HG03139 (cell line): ENCODE measurements around the gene SPTLC3.

Experiments
- ATAC-seq: cut with Tn5 transposase; IDR thresholded peaks from one replicate; pipeline ENCODE4 v1.9.1; 2021; ENCODE audit not compliant: unreplicated experiment

The SPTLC3 gene

GRCh38 chr20:13130061-13130706 is 121.4 kb downstream of the SPTLC3 start:
- ATAC-seq, result no peak

DNA sequence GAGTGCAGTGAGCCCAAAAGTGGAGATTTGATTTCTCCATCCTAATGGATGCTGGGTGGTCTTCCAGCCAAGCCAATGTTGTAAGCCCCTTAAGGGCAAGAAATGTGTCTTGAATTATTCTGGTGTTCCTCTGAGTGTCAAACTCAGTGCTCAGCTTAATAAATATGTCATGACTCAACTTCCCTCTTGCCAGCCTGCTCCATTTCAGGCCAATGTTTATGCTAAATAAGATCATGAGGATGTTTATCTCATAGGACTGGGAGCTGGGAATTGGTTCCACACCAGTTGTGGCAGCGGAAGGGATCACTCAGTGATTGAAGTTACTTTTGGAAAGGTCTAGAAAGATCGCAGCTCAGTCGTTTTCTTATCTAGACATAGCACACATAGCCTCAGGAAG is 121.9 kb downstream of the SPTLC3 start:
- no peak for ATAC-seq

GRCh38 chr20:13131688-13132087 is 122.9 kb downstream of the SPTLC3 start:
- ATAC-seq, result no peak

DNA sequence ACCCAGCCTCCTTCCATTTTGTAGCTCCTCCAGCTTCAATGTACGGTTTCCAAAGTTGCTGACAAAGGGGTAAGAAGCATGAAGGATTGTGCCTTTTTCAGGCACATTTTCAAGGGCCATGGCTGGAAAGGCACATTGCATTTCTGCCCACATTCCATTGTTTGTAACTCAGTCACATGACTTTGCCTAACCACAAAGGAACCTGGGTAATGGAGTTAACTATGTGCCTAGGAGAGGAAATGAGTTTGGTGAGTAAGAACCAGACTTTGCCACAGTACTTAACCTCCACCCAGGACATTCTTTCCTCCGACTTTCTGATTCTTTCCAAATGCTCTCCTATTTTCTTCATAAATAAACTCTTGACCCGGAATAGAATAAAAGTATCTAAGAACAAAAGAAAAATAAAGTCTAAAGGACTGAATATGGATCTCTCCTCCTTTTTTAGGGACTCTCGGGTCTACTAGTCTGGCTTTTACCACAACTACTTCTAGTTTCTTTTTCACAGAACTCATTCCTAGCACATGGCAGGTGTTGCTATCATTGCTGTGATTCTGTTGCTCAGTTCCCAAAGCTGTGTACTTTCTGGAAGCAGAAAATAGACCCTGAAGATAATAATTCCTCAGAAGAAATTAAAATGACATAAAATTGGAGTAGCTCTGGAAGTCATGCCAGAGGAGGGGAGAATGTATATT is 130.8 kb downstream of the SPTLC3 start:
- ATAC-seq, result no peak

GRCh38 chr20:13140201-13140600 is 131.4 kb downstream of the SPTLC3 start:
- ATAC-seq, result no peak

GRCh38 chr20:13140775-13141174 is 132.0 kb downstream of the SPTLC3 start:
- ATAC-seq, result no peak

- ATAC-seq, result no peak
These were observed 132.8 kb downstream of the SPTLC3 start for GRCh38 chr20:13141546-13141945.

- ATAC-seq, result no peak
These were observed 133.4 kb downstream of the SPTLC3 start for GRCh38 chr20:13142143-13142542.

GRCh38 chr20:13147071-13147963 is 138.5 kb downstream of the SPTLC3 start:
- ATAC-seq, result no peak

DNA sequence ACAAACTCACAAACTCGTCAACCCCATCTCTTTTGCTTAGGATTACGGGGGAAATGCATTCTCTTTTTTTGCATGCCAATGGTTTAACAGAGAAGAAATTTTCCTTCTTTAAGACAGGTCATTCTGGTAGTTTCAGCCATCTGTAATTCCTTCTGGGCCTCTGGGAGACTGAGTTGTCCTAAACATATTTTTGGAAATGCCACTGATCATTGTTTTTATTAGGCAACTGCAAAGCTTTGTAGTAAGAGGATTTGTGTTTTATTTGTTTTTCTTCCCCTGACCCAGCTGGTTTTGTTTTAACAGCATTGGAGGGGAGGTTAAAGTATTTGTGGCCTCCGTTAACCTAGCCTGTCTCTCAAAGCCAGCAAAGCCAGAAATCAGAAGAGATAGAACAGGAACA is 139.2 kb downstream of the SPTLC3 start:
- ATAC-seq, result no peak

- no peak for ATAC-seq
These were observed 139.6 kb downstream of the SPTLC3 start for GRCh38 chr20:13148402-13148801.

- ATAC-seq, result no peak
These were observed 140.2 kb downstream of the SPTLC3 start for GRCh38 chr20:13148961-13149360.

DNA sequence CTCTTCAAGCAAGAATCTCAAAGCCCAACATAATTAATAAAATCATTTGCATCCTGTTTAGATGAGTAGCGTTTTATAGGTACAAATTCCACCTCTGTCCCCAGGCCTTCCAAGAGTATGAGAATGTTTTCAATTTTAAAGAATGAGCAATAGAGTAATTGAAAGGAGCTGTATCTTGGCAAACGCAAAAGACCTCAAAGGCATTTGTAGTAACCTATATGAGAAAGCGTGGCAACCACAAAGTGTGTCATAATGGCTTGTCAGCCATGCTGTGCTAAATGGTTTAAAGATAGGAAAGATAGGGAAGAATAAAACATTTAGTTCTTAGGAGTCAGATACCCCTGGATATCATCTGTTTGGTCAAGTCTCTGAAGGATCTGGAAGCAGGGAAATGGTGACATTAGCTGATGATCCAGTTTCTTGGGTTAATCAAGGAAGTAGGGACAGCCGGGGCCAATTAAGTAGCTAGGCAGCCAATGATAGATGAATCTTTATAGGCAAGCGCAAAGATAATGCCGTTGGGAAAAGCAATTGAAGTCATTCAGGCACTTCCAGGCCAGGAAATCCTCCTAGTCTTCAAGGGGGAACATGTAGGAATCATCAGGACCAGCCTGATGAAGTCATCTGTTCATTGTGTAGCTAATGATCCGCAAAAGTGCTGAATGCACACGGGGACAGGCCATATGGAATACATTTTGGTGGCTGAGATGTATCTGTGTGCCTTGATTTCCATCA is 140.8 kb downstream of the SPTLC3 start:
- no peak for ATAC-seq

GRCh38 chr20:13158369-13158768 is 149.6 kb downstream of the SPTLC3 start:
- ATAC-seq, result no peak

GRCh38 chr20:13159889-13160288 is 151.1 kb downstream of the SPTLC3 start:
- ATAC-seq, result no peak

GRCh38 chr20:13165203-13165602 is 156.4 kb downstream of the SPTLC3 start:
- ATAC-seq, result no peak

- ATAC-seq, result no peak
These were observed 157.2 kb downstream of the SPTLC3 start for GRCh38 chr20:13166011-13166410.

- ATAC-seq, result no peak
These were observed 157.7 kb downstream of the SPTLC3 start for GRCh38 chr20:13166437-13166836.

DNA sequence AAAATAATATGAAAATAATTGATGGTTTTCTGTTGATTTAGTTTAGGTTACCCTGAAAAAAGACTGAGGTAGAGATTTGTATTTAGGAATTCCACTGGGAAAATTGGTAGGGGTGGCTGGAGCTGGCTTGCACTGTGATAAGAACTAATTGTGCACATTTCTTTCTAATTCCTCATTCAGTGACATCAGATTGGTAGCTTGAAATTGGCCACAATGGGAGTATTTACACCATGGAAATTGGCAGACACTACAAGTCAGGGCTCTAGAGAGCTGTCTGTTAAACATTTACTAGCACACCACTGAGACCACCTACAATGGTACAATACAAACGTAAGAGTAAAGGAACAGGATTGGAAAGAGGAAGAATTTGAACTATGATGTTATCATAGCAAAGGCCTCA is 160.3 kb downstream of the SPTLC3 start:
- no peak for ATAC-seq

- ATAC-seq, result no peak
These were observed 162.0 kb downstream of the SPTLC3 start for GRCh38 chr20:13170771-13171170.

GRCh38 chr20:13173201-13173600 is 164.4 kb downstream of the SPTLC3 start:
- no peak for ATAC-seq
